Smooth muscle cell (in vitro differentiated cells): ENCODE measurements around the gene TRIM13. TPM values are rescaled to one million over a fixed set of nuclear protein-coding genes. Genes with fewer than 3 reads are reported as not detected.

Source experiments
- DNase-seq: peaks from one replicate; lab custom pipeline; 2025; ENCODE audit not compliant: unreplicated experiment; lab: John Stamatoyannopoulos, UW
- H2AFZ ChIP-seq: fragments of 200-600 bp; sonication (generic); 2 replicates; pipeline ENCODE4 v1.6.0; 2016; ENCODE audit warnings: antibody characterized with exemption, low read depth, mild to moderate bottlenecking
- H3F3A ChIP-seq: fragments of 200-600 bp; sonication (generic); 2 replicates; pipeline ENCODE4 v1.6.0; 2017; ENCODE audit warnings: antibody characterized with exemption, low read depth
- H3K27ac ChIP-seq: fragments of 200-600 bp; sonication (generic); 2 replicates; pipeline ENCODE4 v1.5.1; 2016; ENCODE audit warnings: low read depth, mild to moderate bottlenecking
- H3K27me3 ChIP-seq: fragments of 200-600 bp; sonication (generic); 2 replicates; pipeline ENCODE4 v1.6.1; 2016; ENCODE audit warnings: low read depth, mild to moderate bottlenecking
- H3K36me3 ChIP-seq: fragments of 200-600 bp; sonication (generic); 2 replicates; pipeline ENCODE4 v1.5.1; 2016; ENCODE audit warnings: low read depth
- H3K4me1 ChIP-seq: fragments of 200-600 bp; sonication (generic); 2 replicates; pipeline ENCODE4 v1.5.1; 2016; ENCODE audit warnings: low read depth
- H3K4me2 ChIP-seq: fragments of 200-600 bp; sonication (generic); 2 replicates; pipeline ENCODE4 v1.6.0; 2016; ENCODE audit warnings: mild to moderate bottlenecking
- H3K4me3 ChIP-seq: fragments of 200-600 bp; sonication (generic); 2 replicates; pipeline ENCODE4 v1.5.1; 2016; ENCODE audit warnings: mild to moderate bottlenecking
- H3K79me2 ChIP-seq: fragments of 200-600 bp; sonication (generic); 2 replicates; pipeline ENCODE4 v1.6.0; 2016; ENCODE audit warnings: low read depth, mild to moderate bottlenecking
- H3K9ac ChIP-seq: fragments of 200-600 bp; sonication (generic); 2 replicates; pipeline ENCODE4 v1.6.0; 2016; ENCODE audit warnings: low read depth
- H3K9me3 ChIP-seq: fragments of 200-600 bp; sonication (generic); replicated peaks from 2 replicates; pipeline ENCODE4 v1.5.1; 2016; ENCODE audit warnings: low read depth
- H4K20me1 ChIP-seq: fragments of 200-600 bp; sonication (generic); 2 replicates; pipeline ENCODE4 v1.6.0; 2016; ENCODE audit warnings: low read depth
- CTCF ChIP-seq: fragments of 200-600 bp; sonication (generic); IDR thresholded peaks from 2 replicates; pipeline ENCODE4 v1.5.1; 2017; ENCODE audit warnings: borderline replicate concordance, mild to moderate bottlenecking, antibody characterized with exemption; ENCODE audit not compliant: insufficient read depth, poor library complexity, severe bottlenecking
- WGBS: methylation state at CpG from one replicate; pipeline ENCODE4 v1.1.7; 2016; ENCODE audit warnings: low lambda C conversion rate; 5-methylcytosine and 5-hydroxymethylcytosine counted together
- polyA plus RNA-seq: library from polyadenylated mRNA; unstranded; fragments of >200 nt; fragmentation: Nextera tagmentation; extraction: Ambion mirVana; gene quantifications from 2 replicates; pipeline ENCODE4 v1.2.1, GENCODE V29; 2016
- total RNA-seq: library from RNA; depleted of rRNA; stranded (reverse); fragments of >200 nt; gene quantifications from 2 replicates; pipeline ENCODE4 v1.2.3, GENCODE V29; 2014

Gene TRIM13
- total and polyA plus RNA-seq, 2 experiments from 2014 or later: 18.4 to 19.6 TPM

- WGBS: 90% methylated on average over 4 of the region's 4 CpGs
- TF ChIP-seq CTCF: no peak
- no peaks in the 10 kb centered on the region for H3F3A ChIP-seq
- no peaks in the 10 kb centered on the region for H4K20me1 ChIP-seq
- no peak overlapping the region for H2AFZ ChIP-seq
- H3K4me2 ChIP-seq: no peak overlapping the region
- H3K79me2 ChIP-seq: no peaks in the 10 kb centered on the region
- no peak overlapping the region for H3K4me3 ChIP-seq
- H3K9me3 ChIP-seq: no peaks in the 10 kb centered on the region
- H3K9ac ChIP-seq: no peak overlapping the region
- no peaks in the 10 kb centered on the region for H3K27me3 ChIP-seq
- no peaks in the 10 kb centered on the region for H3K4me1 ChIP-seq
- DNase-seq: no peak
- H3K27ac ChIP-seq: no peak overlapping the region
- no peaks in the 10 kb centered on the region for H3K36me3 ChIP-seq
These were observed 29.4 kb upstream of the TRIM13 start for GRCh38 chr13:49967456-49967855.

GRCh38 chr13:49972709-49973108 is 24.1 kb upstream of the TRIM13 start:
- Histone ChIP-seq H3K9ac (no peak overlapping the region), H3K79me2 (no peaks in the 10 kb centered on the region), H3K4me3 (no peak overlapping the region), H3K27me3 (no peaks in the 10 kb centered on the region), H4K20me1 (no peaks in the 10 kb centered on the region), H3K9me3 (no peaks in the 10 kb centered on the region), H3K4me2 (no peak overlapping the region), H2AFZ (no peak overlapping the region), H3K27ac (no peak overlapping the region), H3K36me3 (no peaks in the 10 kb centered on the region), H3K4me1 (no peaks in the 10 kb centered on the region), H3F3A (no peaks in the 10 kb centered on the region)
- WGBS: 93% methylated on average over 4 of the region's 4 CpGs
- TF ChIP-seq CTCF: no peak
- no peak for DNase-seq

- Histone ChIP-seq H3K4me1 (no peaks in the 10 kb centered on the region), H4K20me1 (no peaks in the 10 kb centered on the region), H3F3A (no peaks in the 10 kb centered on the region), H3K36me3 (no peaks in the 10 kb centered on the region), H2AFZ (no peak overlapping the region), H3K27me3 (no peaks in the 10 kb centered on the region), H3K27ac (no peak overlapping the region), H3K79me2 (no peaks in the 10 kb centered on the region), H3K9me3 (no peaks in the 10 kb centered on the region), H3K4me2 (no peak overlapping the region), H3K4me3 (no peak overlapping the region), H3K9ac (no peak overlapping the region)
- TF ChIP-seq CTCF: no peak
- 96% methylated on average over 1 of the region's 1 CpG for WGBS
- DNase-seq: no peak
These were observed 21.0 kb upstream of the TRIM13 start for GRCh38 chr13:49975826-49976225.
